ENCODE results near the gene TCF7L2. TPM values are rescaled to one million over a fixed set of nuclear protein-coding genes. Genes with fewer than 3 reads are reported as not detected.

The TCF7L2 gene
- total RNA-seq, 1 experiment from 2014 or later, result 0.47 TPM

DNA sequence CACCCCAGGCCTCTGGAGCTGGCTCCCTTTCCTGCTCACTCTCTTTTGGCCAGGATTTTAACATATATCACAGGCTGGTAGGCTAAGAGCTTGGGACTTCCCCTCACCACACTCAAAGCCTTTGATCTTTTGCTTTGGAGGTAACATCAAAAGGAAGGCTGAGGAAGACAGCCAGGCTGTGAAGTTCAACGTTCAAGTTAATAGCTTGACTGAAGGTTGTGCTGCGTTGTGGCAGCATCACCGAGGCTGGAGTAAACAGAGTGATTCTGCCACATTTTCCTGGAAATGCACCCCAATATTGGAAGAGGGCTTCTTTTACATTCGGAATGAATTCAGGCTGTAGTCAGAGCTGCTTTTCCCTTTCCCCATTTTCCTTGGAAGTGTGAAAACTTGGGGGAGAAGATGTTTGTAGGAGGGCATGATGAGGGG lies 57.3 kb downstream of the TCF7L2 start:
- in situ Hi-C loops (cut with HindIII; ENCODE audit: low pct_unique_long_range_greater_than_20kb, low sequenced_read_pairs), result no loop called here
- DNase-seq (ENCODE audit: low read depth), result no peak

DNA sequence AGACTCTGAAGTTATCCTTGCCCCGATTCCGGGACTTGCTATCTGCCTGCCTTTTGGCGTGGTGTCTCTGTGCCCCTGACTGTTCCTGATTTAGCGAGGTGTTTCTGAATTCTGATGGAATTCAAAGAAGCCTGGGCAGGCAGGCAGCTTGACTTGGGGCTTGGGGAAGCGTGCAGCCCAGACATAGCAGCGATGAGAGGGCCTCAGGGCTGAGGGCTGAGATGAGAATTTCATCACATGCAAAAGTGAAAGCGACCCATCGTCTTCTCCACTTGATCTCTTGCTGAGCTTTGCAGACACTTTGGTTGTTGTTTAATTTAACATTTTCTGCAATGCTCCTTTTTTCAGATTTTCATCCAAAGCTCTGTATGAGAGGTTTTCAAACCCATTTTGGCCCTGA lies 57.8 kb downstream of the TCF7L2 start:
- in situ Hi-C loops (cut with HindIII; ENCODE audit: low pct_unique_long_range_greater_than_20kb, low sequenced_read_pairs), result no loop called here
- no peak for DNase-seq (ENCODE audit: low read depth)

DNA sequence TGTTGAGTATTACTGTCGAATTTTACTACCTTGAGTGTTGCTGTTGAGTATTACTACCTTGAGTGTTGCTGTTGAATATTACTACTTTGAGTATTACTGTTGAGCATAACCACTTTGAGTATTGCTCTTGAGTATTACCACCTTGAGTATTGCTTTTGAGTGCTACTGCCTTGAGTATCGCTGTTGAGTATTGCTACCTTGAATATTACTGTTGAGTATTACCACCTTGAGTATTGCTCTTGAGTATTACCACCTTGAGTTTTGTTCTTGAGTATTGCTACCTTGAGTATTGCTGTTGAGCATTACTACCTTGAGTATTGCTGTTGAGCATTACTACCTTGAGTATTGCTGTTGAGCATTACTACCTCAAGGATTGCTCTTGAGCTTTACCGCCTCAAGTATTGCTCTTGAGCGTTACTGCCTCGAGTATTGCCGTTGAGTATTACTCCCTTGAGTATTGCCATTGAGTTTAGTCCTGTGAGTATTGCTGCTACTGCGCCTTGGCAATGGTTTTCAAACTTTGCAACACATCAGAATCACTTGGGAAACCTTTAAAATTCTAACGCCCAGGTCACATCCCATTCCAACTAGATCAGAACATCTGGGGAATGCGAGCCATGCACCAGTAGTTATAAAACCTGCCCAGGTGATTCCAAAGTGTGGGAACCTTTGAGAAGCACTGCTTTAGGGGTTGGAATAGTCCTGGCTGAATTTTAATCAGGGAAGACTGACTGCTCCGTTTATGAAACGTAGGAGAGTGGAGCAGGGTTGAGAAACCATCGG lies 61.7 kb downstream of the TCF7L2 start:
- no peak for DNase-seq (ENCODE audit: low read depth)
- in situ Hi-C loops (cut with HindIII; ENCODE audit: low pct_unique_long_range_greater_than_20kb, low sequenced_read_pairs), result no loop called here

DNA sequence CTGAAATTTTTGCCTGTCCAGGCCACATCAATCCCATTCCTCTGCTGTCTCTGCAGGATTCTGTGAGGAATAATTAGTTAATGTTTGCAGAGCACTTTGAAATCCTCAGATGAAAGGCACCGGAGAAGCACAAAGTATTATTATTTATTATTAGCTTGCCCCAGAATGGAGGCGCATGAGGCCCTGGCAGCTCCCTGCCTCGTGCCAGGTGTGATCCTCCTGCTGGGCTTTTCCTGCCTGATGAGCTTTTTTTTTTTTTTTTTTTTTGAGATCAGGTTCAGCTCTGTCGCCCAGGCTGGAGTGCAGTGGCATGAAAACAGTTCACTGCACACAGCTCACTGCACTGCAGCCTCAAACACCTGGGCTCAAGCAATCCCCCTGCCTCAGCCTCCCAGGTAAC lies 65.2 kb downstream of the TCF7L2 start:
- DNase-seq (ENCODE audit: low read depth), result peak; percentile 34
- in situ Hi-C loops (cut with HindIII; ENCODE audit: low pct_unique_long_range_greater_than_20kb, low sequenced_read_pairs), result no loop called here

DNA sequence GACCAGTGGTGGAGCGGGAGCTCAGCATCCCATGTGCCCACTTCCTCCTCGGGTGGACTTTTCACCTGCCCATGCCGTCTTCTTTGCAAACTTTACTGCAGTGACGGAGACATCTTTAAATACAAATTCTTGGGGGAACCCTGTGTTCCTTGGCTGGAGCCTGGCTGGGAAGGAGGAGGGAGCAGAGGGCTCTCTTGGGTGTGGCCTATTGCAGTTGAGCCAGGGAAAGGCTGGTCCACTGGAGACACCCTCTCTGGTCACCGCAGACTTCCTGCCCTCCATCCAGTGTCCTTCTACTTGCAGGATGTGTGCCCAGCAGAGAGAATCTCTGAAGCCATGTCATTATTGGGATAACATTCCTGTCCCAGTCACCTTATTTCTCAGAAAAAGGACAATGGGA lies 67.3 kb downstream of the TCF7L2 start:
- no peak for DNase-seq (ENCODE audit: low read depth)
- in situ Hi-C loops (cut with HindIII; ENCODE audit: low pct_unique_long_range_greater_than_20kb, low sequenced_read_pairs), result no loop called here

- DNase-seq (ENCODE audit: low read depth), result no peak
Measured at GRCh38 chr10:113018034-113018433, 68.0 kb downstream of the TCF7L2 start.

DNA sequence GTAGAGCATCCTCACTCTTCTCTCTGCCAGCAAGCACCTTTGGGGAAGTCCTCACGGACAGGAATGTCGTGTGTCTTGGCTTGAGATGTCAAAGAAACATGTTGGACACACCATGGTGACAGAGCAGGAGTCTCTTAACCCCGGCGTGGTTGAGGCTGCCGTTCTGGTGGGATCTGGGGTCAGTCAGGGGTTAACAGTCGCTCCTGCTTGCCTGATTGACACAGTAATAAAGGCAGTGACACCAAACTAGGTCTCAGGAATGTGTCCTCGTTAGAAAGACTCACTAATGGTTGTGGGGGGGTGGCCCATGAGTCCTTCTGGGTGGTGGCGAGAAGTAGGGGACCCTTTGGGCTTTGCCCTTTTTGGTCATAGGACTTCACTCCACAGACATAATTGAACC lies 69.0 kb downstream of the TCF7L2 start:
- no peak for DNase-seq (ENCODE audit: low read depth)
- in situ Hi-C loops (cut with HindIII; ENCODE audit: low pct_unique_long_range_greater_than_20kb, low sequenced_read_pairs), result no loop called here

More at GRCh38 chr10:113018034-113018433, 68.0 kb downstream of the TCF7L2 start:
- in situ Hi-C loops (cut with HindIII; ENCODE audit: low pct_unique_long_range_greater_than_20kb, low sequenced_read_pairs), result no loop called here

DNA sequence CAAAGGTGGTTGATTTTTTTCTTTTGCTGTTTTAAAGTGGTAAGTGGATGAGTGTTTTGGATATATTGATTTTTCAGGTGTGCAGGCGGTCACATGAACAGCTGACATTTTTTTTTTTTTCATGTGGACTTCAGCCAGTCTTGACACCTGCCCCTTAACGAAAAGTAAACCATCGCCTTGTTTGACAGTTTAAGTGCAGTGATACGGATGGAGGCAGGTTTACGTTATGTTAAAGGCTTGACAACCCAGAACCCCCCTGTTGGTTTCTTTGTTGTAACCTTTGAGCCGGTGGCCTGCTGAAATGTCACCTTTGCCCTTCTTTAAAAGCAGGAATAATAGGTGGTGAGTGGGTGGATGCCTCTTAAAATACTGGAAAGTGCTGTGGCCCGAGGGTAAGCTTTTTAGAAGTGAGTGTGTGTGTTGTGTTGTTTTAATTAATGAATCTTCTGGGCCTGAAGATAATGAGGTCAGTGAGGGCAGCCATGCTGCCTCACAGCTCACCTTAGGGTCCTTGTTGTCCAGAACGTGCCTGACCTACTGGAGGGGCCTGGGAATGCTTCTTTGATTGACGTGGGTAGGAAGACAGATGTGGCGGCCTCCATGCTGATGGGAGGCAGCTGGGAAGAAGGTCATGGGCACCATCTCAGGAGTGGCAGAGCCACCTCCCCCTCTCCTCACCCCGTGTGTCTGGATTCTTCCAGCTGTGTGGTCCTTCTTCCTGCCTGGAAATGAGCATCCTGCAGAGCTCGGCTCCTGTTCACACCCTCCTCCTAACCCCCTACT lies 69.8 kb downstream of the TCF7L2 start:
- in situ Hi-C loops (cut with HindIII; ENCODE audit: low pct_unique_long_range_greater_than_20kb, low sequenced_read_pairs), result no loop called here
- DNase-seq (ENCODE audit: low read depth), result no peak

- no peak for DNase-seq (ENCODE audit: low read depth)
- in situ Hi-C loops (cut with HindIII; ENCODE audit: low pct_unique_long_range_greater_than_20kb, low sequenced_read_pairs), result no loop called here
Measured at GRCh38 chr10:113020475-113020753, 70.4 kb downstream of the TCF7L2 start.

GRCh38 chr10:113020838-113021237 lies 70.8 kb downstream of the TCF7L2 start:
- peak; percentile 41 for DNase-seq (ENCODE audit: low read depth)
- in situ Hi-C loops (cut with HindIII; ENCODE audit: low pct_unique_long_range_greater_than_20kb, low sequenced_read_pairs), result no loop called here

DNA sequence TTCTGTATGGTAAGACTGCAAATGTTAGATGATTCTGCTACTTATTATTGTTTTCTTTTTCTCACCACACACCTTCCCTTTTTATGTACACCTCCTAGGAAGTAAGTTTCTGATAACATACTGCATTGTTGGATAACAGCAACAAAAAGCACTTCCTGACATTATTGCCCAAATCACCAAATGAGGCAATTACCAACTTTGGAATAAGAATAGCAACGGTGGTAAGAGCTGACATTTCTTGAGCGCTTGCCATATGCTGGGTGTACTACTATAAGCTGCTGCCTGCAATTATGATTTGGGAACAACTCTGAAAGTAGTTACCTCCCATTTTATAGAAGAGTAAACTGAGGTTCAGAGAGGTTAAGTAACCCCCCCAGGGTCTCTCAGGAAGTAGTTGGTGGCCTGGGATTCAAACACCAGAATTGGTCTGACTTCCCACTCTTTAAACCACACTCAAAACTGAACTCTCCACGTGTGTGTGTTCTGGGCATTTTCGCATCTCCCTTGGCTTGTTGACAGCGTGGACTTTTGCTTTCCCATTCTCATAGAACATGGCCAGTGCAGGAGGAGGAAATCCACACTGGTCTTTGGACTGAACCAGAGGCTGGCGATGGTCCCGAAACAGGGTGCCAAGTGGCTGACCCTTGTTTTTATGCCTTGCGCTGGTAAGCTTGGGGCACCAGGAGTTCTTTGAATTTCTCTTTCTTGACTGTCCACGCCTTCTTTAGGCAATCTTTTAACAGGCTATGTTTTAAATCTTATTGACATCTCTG lies 71.4 kb downstream of the TCF7L2 start:
- DNase-seq (ENCODE audit: low read depth), result no peak

DNA sequence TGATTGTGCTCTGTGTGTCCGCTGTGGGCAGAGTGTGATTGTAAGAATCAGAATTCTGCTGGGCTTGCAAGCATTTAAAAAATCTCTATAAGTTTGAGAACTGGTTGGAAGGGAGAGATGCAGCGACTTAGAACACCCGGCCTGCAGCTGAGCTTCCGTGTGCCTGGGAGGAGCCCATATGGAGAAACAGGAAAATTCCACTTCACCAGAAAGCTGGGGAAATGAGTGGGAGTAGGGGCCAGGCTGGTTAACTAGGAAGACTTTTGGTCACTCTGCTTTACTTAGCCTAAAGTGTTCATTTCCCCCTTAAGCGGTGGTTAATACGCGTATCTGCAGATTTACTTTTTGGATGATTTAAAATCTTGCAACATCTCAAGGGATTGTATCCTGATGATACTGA lies 72.2 kb downstream of the TCF7L2 start:
- in situ Hi-C loops (cut with HindIII; ENCODE audit: low pct_unique_long_range_greater_than_20kb, low sequenced_read_pairs), result no loop called here
- DNase-seq (ENCODE audit: low read depth), result no peak

More for the DNA sequence above, 71.4 kb downstream of the TCF7L2 start:
- in situ Hi-C loops (cut with HindIII; ENCODE audit: low pct_unique_long_range_greater_than_20kb, low sequenced_read_pairs), result no loop called here

GRCh38 chr10:113023017-113023416 lies 73.0 kb downstream of the TCF7L2 start:
- no peak for DNase-seq (ENCODE audit: low read depth)
- in situ Hi-C loops (cut with HindIII; ENCODE audit: low pct_unique_long_range_greater_than_20kb, low sequenced_read_pairs), result no loop called here

GRCh38 chr10:113024930-113025329 lies 74.9 kb downstream of the TCF7L2 start:
- in situ Hi-C loops (cut with HindIII; ENCODE audit: low pct_unique_long_range_greater_than_20kb, low sequenced_read_pairs), result no loop called here
- no peak for DNase-seq (ENCODE audit: low read depth)

- in situ Hi-C loops (cut with HindIII; ENCODE audit: low pct_unique_long_range_greater_than_20kb, low sequenced_read_pairs), result no loop called here
- DNase-seq (ENCODE audit: low read depth), result no peak
Measured at GRCh38 chr10:113025487-113025886, 75.4 kb downstream of the TCF7L2 start.

DNA sequence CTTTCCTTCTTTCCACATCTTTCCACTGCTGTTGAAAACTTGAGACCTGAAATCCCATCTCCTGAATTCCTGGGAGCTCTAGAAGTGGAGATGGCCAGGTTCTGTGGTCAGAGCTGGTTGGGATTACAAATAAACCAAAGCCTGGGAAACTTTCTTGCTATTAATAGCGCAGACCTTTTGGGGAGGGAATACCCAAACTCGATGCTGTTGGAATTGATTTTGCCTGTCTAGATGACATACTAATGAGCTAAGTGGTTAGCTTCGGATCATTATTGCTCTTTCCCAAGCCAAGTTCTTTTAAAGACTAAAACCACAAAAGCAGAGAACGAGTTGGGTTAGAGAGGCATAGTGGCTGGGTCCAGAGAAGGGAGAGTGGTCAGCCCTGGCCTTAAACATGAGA lies 76.6 kb downstream of the TCF7L2 start:
- in situ Hi-C loops (cut with HindIII; ENCODE audit: low pct_unique_long_range_greater_than_20kb, low sequenced_read_pairs), result no loop called here
- no peak for DNase-seq (ENCODE audit: low read depth)

DNA sequence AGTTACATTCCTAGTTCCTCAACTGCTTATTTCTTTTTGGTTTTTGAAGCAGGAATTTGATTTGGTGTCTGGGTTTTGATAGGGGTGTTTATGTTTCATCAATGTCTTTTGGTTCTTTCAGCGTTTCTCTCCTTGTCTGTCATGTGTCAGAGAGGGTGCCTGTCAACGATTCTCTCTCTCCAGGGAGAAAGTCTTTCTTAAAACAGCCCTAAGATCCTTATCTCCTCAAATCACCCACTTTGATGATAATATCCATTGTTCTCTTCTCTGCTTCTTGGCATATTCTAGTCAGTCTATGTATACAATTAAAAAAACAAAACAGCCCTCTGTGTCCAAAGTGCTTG lies 77.2 kb downstream of the TCF7L2 start:
- no peak for DNase-seq (ENCODE audit: low read depth)
- in situ Hi-C loops (cut with HindIII; ENCODE audit: low pct_unique_long_range_greater_than_20kb, low sequenced_read_pairs), result no loop called here

DNA sequence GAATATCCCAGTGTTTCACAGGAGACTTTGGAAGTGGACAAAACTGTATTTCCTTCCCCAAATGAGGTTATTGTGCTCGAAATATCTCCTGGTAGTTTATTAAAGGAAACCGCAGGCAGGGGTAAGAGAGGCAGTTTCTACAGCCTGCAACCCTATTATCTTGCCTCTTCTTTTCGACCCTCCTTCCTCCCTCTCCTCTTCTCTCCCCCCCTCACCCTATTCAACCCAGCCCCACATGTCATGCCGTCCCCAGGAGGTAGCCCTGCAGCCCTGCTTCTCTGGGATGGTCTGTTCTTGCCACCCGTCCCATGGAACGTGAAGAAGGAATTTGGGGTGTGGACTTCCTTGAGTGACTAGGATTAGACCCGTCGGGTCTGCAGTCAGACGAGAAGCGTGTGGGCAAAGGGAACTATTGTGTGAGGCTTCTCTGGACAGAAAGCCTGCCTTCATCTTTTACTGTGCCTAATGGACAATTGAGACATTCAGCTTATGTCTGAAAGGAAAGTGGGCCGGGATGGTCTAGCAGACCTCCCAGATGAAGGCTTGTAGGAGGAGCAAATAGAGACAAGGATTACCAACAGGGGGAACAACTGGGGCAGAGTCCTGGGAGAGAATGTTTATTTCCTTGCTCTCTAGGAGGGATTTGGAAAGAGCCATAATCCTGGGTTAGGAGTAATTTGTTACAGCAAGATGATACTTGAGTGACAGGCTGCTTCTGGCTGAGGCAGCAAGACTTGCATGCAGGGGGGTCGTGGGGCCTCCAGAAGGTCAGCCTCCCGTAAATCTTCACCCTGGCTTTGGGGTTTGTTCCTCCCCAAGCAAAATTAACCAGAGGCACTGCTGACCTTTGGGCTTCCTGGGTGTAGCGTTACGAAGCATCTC lies 77.8 kb downstream of the TCF7L2 start:
- in situ Hi-C loops (cut with HindIII; ENCODE audit: low pct_unique_long_range_greater_than_20kb, low sequenced_read_pairs), result no loop called here
- no peak for DNase-seq (ENCODE audit: low read depth)
